Measurements from ENCODE around the gene ACP4. TPM values are rescaled to one million over a fixed set of nuclear protein-coding genes. Genes with fewer than 3 reads are reported as not detected.
"Not testable (repeated sequence)": the region's sequence is repeated elsewhere in the genome, so short reads cannot be mapped to it uniquely, and the experiment has no call there.

The ACP4 gene
- total RNA-seq, 1 experiment from 2014 or later: not detected

DNA sequence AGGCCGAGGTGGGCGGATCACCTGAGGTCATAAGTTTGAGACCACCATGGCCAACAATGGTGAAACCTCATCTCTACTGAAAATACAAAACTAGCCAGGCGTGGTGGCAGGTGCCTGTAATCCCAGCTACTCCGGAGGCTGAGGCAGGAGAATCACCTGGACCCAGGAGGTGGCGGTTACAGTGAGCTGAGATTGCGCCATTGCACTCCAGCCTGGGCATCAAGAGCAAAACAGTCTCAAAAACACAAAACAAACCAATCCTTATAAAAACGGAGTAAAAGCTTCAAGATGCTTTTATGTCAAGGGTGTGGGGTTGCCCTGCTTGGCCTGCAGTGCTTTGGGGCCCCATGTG is 7.2 kb downstream of the ACP4 start:
- no peak for DNase-seq (ENCODE audit: low read depth)

GRCh38 chr19:50797781-50798658 is 7.8 kb downstream of the ACP4 start:
- no peak for DNase-seq (ENCODE audit: low read depth)

DNA sequence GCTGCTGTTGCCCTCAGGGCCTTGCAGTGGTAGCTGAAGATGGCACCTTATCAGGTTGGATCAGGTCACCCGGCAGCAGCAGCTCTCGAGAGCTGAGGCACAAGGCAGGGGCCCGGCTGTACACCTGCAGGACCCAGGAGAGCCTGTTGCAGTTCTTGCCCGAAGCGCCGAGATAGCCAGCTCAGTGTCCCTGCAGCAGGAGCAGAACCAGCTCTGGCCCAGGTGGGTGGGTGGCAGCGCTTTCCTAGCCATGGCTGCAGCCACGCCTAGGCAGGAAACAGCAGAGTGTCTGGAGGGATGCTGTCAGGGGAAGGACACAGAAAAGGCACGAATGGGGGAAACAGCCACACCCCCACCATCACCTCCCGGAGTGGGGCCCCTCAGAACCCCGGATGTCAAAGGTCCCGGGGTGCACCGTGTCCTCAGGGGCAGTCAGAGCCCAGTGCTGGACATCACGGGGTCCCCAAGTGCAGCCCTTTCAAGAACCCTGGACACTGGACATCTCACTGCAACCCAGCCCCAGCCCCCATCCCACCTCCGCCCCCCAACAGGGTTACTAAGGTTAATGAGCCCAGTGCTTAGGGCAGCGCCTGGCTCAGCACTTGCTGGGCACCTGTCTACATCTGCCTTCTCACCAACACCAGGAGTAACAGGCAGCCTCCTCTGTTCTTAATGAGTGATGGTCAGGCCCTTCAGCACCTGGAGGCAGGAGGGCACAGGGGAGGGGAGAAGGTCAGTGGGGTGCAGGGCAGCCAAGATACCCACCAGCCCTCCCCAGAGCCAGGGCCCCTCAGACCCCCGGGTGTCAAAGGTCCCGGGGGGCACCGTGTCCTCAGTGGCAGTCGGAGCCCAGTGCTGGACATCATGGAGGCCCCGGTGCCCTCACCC is 8.7 kb downstream of the ACP4 start:
- no peak for DNase-seq (ENCODE audit: low read depth)

DNA sequence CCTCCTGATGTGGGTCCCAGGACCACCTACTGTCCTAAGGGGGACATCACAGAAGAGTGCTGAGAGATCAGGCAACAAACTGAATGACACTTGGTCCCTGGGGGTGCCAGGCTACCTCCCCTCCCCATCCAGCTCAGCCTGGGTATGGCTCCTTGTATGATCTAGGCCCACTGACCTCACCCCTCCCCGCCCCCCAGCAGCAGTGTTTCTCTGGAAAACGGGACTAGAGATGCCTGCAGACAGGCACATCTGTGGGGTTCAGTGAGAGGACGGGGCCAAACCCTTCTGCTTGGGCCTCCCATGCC is 9.3 kb downstream of the ACP4 start:
- DNase-seq (ENCODE audit: low read depth): no peak

- DNase-seq (ENCODE audit: low read depth): no peak
Measured at GRCh38 chr19:50801107-50801506, 10.9 kb downstream of the ACP4 start.

GRCh38 chr19:50803633-50804419 is 13.6 kb downstream of the ACP4 start:
- peak; percentile 38 for DNase-seq (ENCODE audit: low read depth)

DNA sequence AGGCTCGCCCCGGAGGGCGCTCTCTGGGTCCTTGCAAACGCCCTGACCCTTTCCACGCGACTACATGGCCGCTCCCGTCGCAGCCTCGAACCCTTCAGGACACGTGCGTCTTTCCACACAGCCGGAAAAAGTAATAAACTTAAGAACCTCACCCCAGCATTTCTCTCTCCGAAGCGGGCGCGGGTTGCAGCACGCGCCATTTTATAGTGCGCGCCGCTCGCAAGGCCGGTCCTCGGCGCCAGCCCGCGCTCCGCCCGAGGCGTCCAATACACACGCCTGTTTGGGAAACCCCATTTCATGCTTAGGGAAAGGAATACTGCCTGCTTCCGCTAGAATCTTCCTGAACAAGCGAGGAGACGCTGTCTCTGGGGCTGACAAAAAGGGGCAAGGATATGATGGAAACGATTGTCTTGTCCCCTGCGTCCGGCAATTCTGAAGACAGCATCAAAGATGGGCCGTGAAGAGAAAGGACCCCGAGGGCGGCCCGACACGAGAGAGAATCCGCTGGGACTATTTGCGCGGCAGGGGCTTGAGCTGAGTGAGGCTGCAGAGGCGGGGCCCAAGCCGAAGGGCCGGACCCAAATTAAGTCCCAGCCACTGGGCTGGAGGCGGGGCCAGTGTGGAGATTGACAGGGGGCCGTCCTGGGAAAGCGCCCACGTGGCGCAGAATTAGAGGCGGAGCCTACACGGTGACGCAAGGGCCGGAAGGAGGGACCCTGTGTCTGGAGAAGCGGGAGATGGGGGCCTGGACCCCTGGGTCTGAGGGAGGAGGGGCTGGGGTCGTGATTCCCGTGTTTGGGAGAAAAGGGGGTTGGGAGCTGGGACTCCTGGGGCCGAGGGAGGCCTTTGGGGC is 14.4 kb downstream of the ACP4 start:
- DNase-seq (ENCODE audit: low read depth): peak; percentile 99

GRCh38 chr19:50808856-50809255 is 18.6 kb downstream of the ACP4 start:
- DNase-seq (ENCODE audit: low read depth): no peak

DNA sequence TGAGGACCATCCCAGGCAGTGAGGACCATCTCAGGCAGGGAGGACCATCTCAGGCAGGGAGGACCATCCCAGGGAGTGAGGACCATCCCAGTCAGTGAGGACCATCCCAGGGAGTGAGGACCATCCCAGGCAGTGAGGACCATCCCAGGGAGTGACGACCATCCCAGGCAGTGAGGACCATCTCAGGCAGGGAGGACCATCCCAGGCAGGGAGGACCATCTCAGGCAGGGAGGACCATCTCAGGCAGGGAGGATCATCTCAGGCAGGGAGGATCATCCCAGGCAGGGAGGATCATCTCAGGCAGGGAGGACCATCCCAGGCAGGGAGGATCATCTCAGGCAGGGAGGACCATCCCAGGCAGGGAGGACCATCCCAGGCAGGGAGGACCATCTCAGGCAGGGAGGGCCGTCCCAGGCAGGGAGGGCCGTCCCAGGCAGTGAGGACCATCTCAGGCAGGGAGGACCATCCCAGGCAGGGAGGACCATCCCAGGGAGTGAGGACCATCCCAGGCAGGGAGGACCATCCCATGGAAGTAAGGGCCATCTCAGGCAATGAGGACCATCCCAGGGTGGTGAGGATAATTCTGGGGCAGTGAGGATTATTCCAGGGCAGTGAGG is 21.5 kb downstream of the ACP4 start:
- DNase-seq (ENCODE audit: low read depth): not testable (repeated sequence)

DNA sequence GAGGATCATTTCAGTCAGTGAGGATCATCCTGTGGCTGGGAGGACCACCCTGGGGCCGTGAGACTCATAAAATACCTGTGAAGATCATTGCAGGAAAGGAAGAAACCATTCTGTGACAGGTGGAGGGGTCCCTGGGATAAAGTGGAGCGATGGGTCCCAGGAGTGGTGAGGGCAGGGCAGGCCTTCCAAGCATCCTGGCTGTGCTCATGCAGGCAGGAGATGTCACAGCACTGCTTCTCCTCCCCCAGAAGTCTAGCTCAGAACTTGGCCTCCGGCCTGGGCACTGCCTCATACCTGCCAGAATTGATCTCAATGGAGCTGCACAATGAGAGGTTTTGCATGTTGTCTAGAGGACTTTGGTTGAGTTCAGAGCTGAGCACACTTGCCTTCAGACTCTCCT is 22.3 kb downstream of the ACP4 start:
- DNase-seq (ENCODE audit: low read depth): no peak

- no peak for DNase-seq (ENCODE audit: low read depth)
Measured at GRCh38 chr19:50814883-50815282, 24.7 kb downstream of the ACP4 start.

DNA sequence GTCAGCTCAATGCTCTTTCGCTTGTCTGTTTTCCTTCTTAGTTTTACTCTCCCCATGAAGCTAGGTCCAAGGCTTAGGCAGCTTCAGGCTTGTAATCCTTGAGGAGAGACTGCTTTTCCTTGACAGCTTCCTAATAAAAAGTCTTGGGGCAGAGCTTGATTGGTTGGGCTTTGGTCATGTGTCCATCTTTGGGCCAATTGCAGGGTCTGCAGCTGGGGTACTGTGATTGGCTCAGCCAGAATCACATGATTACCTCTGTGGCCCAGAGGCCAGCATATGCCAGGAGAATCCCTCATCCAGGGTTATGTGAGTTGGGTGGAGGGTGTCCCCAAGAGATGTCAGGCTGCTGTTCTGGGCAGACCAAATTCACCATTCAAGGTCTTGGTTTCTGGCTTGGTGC is 25.2 kb downstream of the ACP4 start:
- no peak for DNase-seq (ENCODE audit: low read depth)

- peak; percentile 79 for DNase-seq (ENCODE audit: low read depth)
Measured at GRCh38 chr19:50817941-50818858, 28.0 kb downstream of the ACP4 start.

DNA sequence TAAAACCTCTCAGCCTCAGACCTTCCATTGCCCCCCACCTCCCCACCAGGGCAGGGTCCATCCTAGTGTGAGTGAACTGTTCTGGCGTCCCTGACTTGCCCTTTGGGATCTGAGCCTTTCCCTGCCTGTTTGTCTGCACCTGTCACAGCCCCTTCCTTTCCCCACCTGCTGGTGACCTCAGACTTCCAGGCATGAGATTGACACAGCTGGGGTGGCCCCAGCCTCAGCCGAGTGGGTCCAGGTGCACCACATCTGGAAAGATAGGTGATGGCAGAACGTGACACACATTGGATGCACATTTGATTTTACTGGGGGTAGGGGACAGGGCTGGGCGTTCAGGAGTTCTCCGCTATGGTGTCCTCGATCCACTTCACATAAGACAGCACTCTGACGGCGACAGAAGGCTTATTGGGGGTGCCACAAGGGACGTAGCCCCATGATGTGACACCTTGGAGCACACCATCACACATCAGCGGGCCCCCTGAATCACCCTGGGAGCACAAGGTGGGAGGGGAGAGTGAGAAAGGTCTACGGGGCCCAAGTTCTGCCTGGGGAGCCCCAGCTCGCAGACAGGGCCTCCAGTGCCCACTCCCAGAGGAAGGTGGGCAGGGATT is 28.8 kb downstream of the ACP4 start:
- DNase-seq (ENCODE audit: low read depth): no peak

DNA sequence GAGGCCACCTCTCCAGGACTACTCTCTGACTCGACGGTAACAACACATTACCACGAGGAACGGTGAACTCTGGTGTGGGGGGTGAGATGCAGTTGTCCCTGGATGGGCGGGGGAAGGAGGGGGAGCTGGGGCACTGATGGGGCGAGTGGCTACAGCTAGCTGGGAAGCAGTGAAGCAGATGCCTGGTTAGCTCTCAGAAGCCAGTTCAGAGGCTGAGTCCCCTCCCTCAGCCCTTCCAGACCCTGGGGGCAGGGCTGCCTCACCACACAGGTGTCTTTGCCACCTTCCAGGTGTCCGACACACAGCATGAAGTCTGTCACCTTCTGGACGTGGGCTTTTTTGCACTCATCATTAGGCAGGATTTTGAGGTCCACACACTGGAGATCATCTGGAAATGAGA is 29.4 kb downstream of the ACP4 start:
- no peak for DNase-seq (ENCODE audit: low read depth)

GRCh38 chr19:50820086-50820485 is 29.9 kb downstream of the ACP4 start:
- DNase-seq (ENCODE audit: low read depth): no peak

GRCh38 chr19:50820549-50821247 is 30.5 kb downstream of the ACP4 start:
- no peak for DNase-seq (ENCODE audit: low read depth)

DNA sequence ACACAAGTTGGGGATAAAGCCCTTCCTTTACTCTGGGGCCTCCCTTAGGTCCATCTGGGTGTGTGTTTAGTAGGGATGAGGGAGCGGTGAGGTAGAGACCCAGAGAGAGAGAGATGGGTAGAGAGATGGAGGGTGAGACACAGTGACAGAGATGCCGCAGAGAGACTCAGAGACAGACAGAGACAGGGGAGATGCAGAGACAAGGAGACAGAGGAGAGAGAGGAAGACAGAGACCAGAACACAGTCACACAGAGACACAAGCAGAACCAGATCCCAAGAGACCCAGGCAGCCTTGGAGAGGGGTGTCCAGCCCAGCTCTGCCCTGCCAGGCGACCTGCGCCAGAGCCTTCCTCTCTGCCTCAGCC is 31.0 kb downstream of the ACP4 start:
- DNase-seq (ENCODE audit: low read depth): no peak

GRCh38 chr19:50821622-50822021 is 31.4 kb downstream of the ACP4 start:
- DNase-seq (ENCODE audit: low read depth): no peak

Measured in Daoy (cell line).